RWPE1 (cell line): ENCODE data around the gene SPRY2.

ENCODE experiments used
- CTCF ChIA-PET: fragments of 350-600 bp; sonication (Branson Sonifier 250); formaldehyde crosslinking; extraction: SDS; loops from one replicate; lab custom pipeline; 2021; lab: Yijun Ruan, JAX
- POLR2A ChIA-PET: fragments of 400-600 bp; formaldehyde crosslinking; extraction: SDS; loops from one replicate; lab custom pipeline; 2020; ENCODE audit warnings: antibody characterized with exemption; ENCODE audit not compliant: low non-redundant PET; lab: Yijun Ruan, JAX
- DNase-seq: peaks from one replicate; pipeline ENCODE4 v3.0.0; 2012; ENCODE audit warnings: low spot score
- H3K27ac ChIP-seq: fragments of 450-650 bp; 2 replicates; pipeline ENCODE4 v1.5.1; 2017
- TF ChIP-seq, protein P1 (sequence below): fragments of 450-650 bp; conservative IDR thresholded peaks from 2 replicates; pipeline ENCODE4 v1.5.1; 2017; ENCODE audit warnings: low read depth, mild to moderate bottlenecking

Gene SPRY2

DNA sequence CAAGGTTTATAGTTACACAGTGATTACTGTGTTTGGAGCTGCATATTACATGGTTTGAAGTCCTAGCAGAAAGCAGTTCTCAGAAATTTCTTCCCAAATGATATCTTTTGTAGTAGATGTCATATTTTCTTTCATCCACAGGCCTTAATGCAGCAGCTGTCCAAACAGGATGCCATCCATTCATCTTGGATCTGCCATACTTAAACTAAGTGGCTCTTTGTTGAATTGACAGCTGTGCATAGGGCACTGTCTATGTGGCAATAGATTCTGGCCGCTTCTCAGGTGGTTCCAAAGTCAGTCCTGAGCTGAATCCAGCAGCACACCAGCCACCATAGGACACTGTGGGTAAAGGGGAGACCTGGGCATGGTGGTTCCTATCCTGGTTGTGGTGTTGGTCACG, 41.6 kb upstream of the SPRY2 start:
- CTCF ChIA-PET, result no interaction called here
- TF ChIP-seq, protein P1, sequence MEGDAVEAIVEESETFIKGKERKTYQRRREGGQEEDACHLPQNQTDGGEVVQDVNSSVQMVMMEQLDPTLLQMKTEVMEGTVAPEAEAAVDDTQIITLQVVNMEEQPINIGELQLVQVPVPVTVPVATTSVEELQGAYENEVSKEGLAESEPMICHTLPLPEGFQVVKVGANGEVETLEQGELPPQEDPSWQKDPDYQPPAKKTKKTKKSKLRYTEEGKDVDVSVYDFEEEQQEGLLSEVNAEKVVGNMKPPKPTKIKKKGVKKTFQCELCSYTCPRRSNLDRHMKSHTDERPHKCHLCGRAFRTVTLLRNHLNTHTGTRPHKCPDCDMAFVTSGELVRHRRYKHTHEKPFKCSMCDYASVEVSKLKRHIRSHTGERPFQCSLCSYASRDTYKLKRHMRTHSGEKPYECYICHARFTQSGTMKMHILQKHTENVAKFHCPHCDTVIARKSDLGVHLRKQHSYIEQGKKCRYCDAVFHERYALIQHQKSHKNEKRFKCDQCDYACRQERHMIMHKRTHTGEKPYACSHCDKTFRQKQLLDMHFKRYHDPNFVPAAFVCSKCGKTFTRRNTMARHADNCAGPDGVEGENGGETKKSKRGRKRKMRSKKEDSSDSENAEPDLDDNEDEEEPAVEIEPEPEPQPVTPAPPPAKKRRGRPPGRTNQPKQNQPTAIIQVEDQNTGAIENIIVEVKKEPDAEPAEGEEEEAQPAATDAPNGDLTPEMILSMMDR, result no peak
- no peak overlapping the region for H3K27ac ChIP-seq
- POLR2A ChIA-PET, result no interaction called here
- DNase-seq, result no peak

DNA sequence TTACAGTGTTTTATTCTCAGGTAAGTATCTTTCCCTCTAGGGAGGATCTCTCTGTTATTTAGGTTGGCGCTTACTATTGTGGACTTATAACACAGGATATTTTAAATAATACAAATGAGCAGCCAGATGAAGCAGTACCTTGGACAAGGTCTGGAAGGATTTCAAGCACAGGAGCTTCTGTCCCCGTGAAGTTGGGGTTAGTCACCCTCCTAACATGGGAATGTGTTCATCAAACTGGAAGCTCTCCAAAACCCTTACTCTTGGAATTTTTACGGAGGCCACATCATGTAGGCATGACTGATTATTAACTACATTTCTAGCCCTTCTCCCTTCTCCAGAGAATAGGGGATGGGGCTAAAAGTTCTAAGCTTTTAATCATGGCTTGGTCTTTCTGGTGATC, 38.3 kb upstream of the SPRY2 start:
- TF ChIP-seq, protein P1, result no peak
- no peak overlapping the region for H3K27ac ChIP-seq
- ChIA-PET CTCF (no interaction called here), POLR2A (no interaction called here)
- DNase-seq, result peak; percentile 50

DNA sequence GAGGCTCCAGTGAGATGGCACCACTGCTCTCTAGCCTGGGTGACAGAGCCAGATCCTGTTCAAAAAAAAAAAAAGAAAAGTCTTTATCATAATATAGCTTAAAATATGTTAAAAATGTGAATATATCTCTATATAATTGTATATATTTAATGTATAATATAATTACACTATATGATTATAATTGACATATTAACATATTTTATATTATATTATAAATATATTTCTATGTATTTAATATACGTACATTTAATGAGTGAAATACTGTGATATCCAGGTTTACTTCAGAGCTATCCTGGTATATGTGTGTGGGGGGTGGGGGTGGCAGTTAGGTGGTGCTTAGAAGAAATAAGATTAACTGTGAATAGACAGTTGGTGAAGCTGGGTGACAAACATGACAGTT, 35.6 kb upstream of the SPRY2 start:
- DNase-seq, result no peak
- no peak overlapping the region for H3K27ac ChIP-seq
- CTCF ChIA-PET, result interaction anchor here (0.6 to 0.7 kb wide), 2 partner anchors 11 to 100 kb away, joined by 4 to 5 read pairs; no protein-coding TSS in a partner anchor
- POLR2A ChIA-PET, result no interaction called here
- TF ChIP-seq, protein P1, result no peak

- no peak for DNase-seq
- CTCF ChIA-PET, result interaction anchor here (0.7 kb wide), 1 partner anchor 40 kb away, joined by 3 read pairs; no protein-coding TSS in a partner anchor
Observed at GRCh38 chr13:80374901-80375300, 34.0 kb upstream of the SPRY2 start.

DNA sequence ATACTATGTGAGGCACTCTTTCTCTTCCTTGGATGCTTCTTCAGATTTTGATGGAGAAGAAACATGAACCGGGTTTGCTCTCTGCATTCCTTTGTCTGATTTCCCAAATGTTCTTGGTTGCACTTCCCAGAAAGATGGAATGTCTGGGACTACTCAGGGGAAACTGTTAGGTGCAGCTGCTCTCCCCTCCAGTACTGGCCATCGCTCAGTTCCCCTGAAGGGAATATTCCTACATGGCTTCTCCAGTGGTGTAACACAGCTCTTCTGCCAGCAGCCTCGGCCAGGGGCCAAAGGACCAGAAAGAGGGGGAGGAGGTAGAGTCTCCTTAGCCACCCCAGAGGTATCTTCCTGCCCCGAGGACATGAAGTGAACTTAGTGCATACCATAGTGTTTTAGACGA, 33.5 kb upstream of the SPRY2 start:
- CTCF ChIA-PET, result interaction anchor here (0.7 kb wide), 1 partner anchor 40 kb away, joined by 3 read pairs; no protein-coding TSS in a partner anchor
- POLR2A ChIA-PET, result no interaction called here
- TF ChIP-seq, protein P1, result no peak
- no peak for DNase-seq
- H3K27ac ChIP-seq, result no peak overlapping the region

More at GRCh38 chr13:80374901-80375300, 34.0 kb upstream of the SPRY2 start:
- TF ChIP-seq, protein P1, result no peak
- POLR2A ChIA-PET, result no interaction called here
- H3K27ac ChIP-seq, result no peak overlapping the region

DNA sequence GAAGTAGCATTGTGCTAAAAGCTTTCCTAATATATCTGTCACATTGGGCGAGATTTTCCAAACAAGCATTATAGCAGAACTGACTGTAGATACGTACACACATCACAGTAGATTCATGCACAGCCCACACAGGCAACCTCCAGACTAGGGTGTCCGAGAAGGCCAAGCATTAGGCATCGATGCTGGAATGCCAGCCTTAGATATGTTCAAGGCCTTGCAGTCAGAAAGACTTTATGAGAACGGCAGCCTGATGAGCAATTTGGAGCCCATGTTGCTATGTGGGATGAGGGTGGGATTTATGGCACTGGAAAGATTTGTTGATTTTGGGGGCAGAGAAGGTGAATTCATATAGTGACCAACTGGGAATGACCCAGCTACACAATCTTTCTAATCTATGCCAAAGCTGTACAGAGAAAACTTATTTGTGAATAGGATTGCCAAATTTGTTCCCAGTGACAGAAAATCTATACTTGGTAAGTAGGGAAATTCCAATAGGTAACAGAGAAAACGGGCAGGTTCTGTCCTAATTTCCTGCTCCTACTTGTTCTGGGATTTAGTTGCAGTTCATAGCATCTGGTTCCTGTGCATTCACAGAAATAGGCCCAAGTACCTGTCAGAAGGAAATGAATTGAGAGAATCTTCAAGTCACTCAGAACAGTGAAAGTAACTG, 31.0 kb upstream of the SPRY2 start:
- ChIA-PET CTCF (interaction anchor here (0.7 kb wide), 1 partner anchor 340 kb away, joined by 3 read pairs; no protein-coding TSS in a partner anchor), POLR2A (interaction anchor here (0.7 kb wide), 1 partner anchor 925 kb away, joined by 3 read pairs; no protein-coding TSS in a partner anchor)
- no peak for DNase-seq
- TF ChIP-seq, protein P1, result no peak
- H3K27ac ChIP-seq, result no peak overlapping the region
